HEK293 (cell line): ENCODE data around the gene ARHGEF4.

ENCODE experiments used
- CTCF ChIA-PET: fragments of 350-600 bp; formaldehyde crosslinking; extraction: SDS; loops from one replicate; lab custom pipeline; 2021; ENCODE audit warnings: antibody characterized with exemption; lab: Yijun Ruan, JAX
- POLR2A ChIA-PET: fragments of 300-600 bp; formaldehyde crosslinking; extraction: SDS; loops from one replicate; lab custom pipeline; 2020; ENCODE audit warnings: antibody characterized with exemption, inconsistent platforms; lab: Yijun Ruan, JAX
- H3K27ac ChIP-seq: fragments of 200-500 bp; sonication (Bioruptor generic); 2 replicates; pipeline ENCODE4 v1.5.1; 2014; ENCODE audit warnings: low read depth, low read length, control low read depth, inconsistent platforms; ENCODE audit errors: extremely low read depth
- H3K36me3 ChIP-seq, 2 experiments: fragments of 200-500 bp in 1 of 2; sonication (Bioruptor generic) in 1 of 2; 1 replicate in 1 of 2; 2 replicates in 1 of 2; pipeline ENCODE4 v1.5.1; 2014 to 2017; ENCODE audit warnings: inconsistent platforms in 2 of 2, low read length in 2 of 2; ENCODE audit not compliant: control insufficient read depth in 2 of 2, insufficient read depth in 1 of 2
- H3K4me1 ChIP-seq: fragments of 200-500 bp; sonication (Bioruptor generic); 2 replicates; pipeline ENCODE4 v1.5.1; 2014; ENCODE audit warnings: mild to moderate bottlenecking, low read length, inconsistent platforms; ENCODE audit not compliant: control insufficient read depth, insufficient read depth
- H3K4me3 ChIP-seq: 2 replicates; pipeline ENCODE4 v1.5.1; 2011; ENCODE audit warnings: low read depth, mild to moderate bottlenecking, control low read depth, low read length, moderate library complexity
- H3K9me3 ChIP-seq: fragments of 200-500 bp; sonication (Bioruptor generic); 2 replicates; pipeline ENCODE4 v1.5.1; 2014; ENCODE audit warnings: low read depth, low read length, inconsistent platforms; ENCODE audit not compliant: control insufficient read depth, insufficient read depth
- CTCF ChIP-seq: fragments of 450-650 bp; formaldehyde crosslinking; IDR thresholded peaks from 2 replicates; pipeline ENCODE4 v1.5.1; 2016; ENCODE audit warnings: missing biosample characterization, missing genetic modification characterization
- GLI2 ChIP-seq: fragments of 450-650 bp; formaldehyde crosslinking; IDR thresholded peaks from 2 replicates; pipeline ENCODE4; 2017; ENCODE audit warnings: missing biosample characterization, missing genetic modification characterization, low read depth, borderline replicate concordance
- IKZF3 ChIP-seq: fragments of 450-650 bp; IDR thresholded peaks from 2 replicates; pipeline ENCODE4 v1.5.0; 2018; ENCODE audit warnings: missing biosample characterization, mild to moderate bottlenecking, missing genetic modification characterization, moderate library complexity
- KLF8 ChIP-seq: fragments of 450-650 bp; formaldehyde crosslinking; IDR thresholded peaks from 2 replicates; pipeline ENCODE4 v1.5.1; 2016; ENCODE audit warnings: missing biosample characterization, missing genetic modification characterization
- OVOL3 ChIP-seq: fragments of 450-650 bp; formaldehyde crosslinking; IDR thresholded peaks from 2 replicates; pipeline ENCODE4 v1.5.1; 2016; ENCODE audit warnings: missing biosample characterization, missing genetic modification characterization
- PRDM10 ChIP-seq: fragments of 450-650 bp; formaldehyde crosslinking; IDR thresholded peaks from 2 replicates; pipeline ENCODE4 v1.5.1; 2016; ENCODE audit warnings: missing biosample characterization, missing genetic modification characterization
- SP2 ChIP-seq: fragments of 450-650 bp; formaldehyde crosslinking; IDR thresholded peaks from 2 replicates; pipeline ENCODE4 v1.5.1; 2016; ENCODE audit warnings: missing biosample characterization, missing genetic modification characterization
- ZBTB20 ChIP-seq: fragments of 450-650 bp; formaldehyde crosslinking; IDR thresholded peaks from 2 replicates; pipeline ENCODE4 v1.5.1; 2016; ENCODE audit warnings: missing biosample characterization, missing genetic modification characterization
- ZBTB44 ChIP-seq: fragments of 450-650 bp; IDR thresholded peaks from 2 replicates; pipeline ENCODE4 v1.5.1; 2018; ENCODE audit warnings: missing biosample characterization, mild to moderate bottlenecking, missing genetic modification characterization
- ZBTB48 ChIP-seq: fragments of 450-650 bp; formaldehyde crosslinking; IDR thresholded peaks from 2 replicates; pipeline ENCODE4 v1.5.1; 2016; ENCODE audit warnings: missing biosample characterization, missing genetic modification characterization
- ZBTB49 ChIP-seq: fragments of 450-650 bp; formaldehyde crosslinking; IDR thresholded peaks from 2 replicates; pipeline ENCODE4 v1.5.1; 2016; ENCODE audit warnings: missing biosample characterization, missing genetic modification characterization, low read depth
- ZBTB6 ChIP-seq: fragments of 450-650 bp; formaldehyde crosslinking; IDR thresholded peaks from 2 replicates; pipeline ENCODE4 v1.5.1; 2017; ENCODE audit warnings: missing biosample characterization, missing genetic modification characterization
- ZEB2 ChIP-seq: fragments of 450-650 bp; formaldehyde crosslinking; IDR thresholded peaks from 2 replicates; pipeline ENCODE4 v1.5.1; 2016; ENCODE audit warnings: missing biosample characterization, missing genetic modification characterization
- ZNF121 ChIP-seq: fragments of 450-650 bp; formaldehyde crosslinking; IDR thresholded peaks from 2 replicates; pipeline ENCODE4 v1.5.1; 2016; ENCODE audit warnings: missing biosample characterization, missing genetic modification characterization
- ZNF19 ChIP-seq: fragments of 450-650 bp; formaldehyde crosslinking; IDR thresholded peaks from 2 replicates; pipeline ENCODE4; 2016; ENCODE audit warnings: missing biosample characterization, missing genetic modification characterization, low read depth
- ZNF214 ChIP-seq: fragments of 450-650 bp; formaldehyde crosslinking; IDR thresholded peaks from 2 replicates; pipeline ENCODE4 v1.5.1; 2017; ENCODE audit warnings: missing biosample characterization, mild to moderate bottlenecking, missing genetic modification characterization, borderline replicate concordance
- ZNF24 ChIP-seq: fragments of 450-650 bp; formaldehyde crosslinking; IDR thresholded peaks from 2 replicates; pipeline ENCODE4 v1.5.1; 2016; ENCODE audit warnings: missing biosample characterization, missing genetic modification characterization
- ZNF692 ChIP-seq: fragments of 450-650 bp; formaldehyde crosslinking; IDR thresholded peaks from 2 replicates; pipeline ENCODE4 v1.5.1; 2016; ENCODE audit warnings: missing biosample characterization, missing genetic modification characterization

Gene ARHGEF4

GRCh38 chr2:131039101-131039440, 202.4 kb downstream of the ARHGEF4 start:
- no peak overlapping the region for H3K4me3 ChIP-seq
- TF ChIP-seq IKZF3 (tag by site-specific recombination), result no peak
- TF ChIP-seq ZEB2 (tag by site-specific recombination), result no peak
- TF ChIP-seq ZNF121 (tag by site-specific recombination), result no peak
- no peak for TF ChIP-seq PRDM10 (tag by site-specific recombination)
- no peak for TF ChIP-seq SP2
- no peak for TF ChIP-seq OVOL3 (tag by site-specific recombination)
- no peak for TF ChIP-seq ZBTB20 (tag by site-specific recombination)
- ChIA-PET CTCF (no interaction called here), POLR2A (no interaction called here)
- no peaks in the 10 kb centered on the region for H3K9me3 ChIP-seq
- H3K4me1 ChIP-seq, result no peaks in the 10 kb centered on the region; the same call in 1 of the 2 replicates
- H3K36me3 ChIP-seq, result peaks cover 0 to 11% of the 10 kb centered on the region in 2 experiments; a peak in 1 of 3 replicates
- H3K27ac ChIP-seq, result no peak overlapping the region

- H3K4me3 ChIP-seq, result no peak overlapping the region
- peaks cover 0 to 11% of the 10 kb centered on the region in 2 experiments; a peak in 1 of 3 replicates for H3K36me3 ChIP-seq
- no peaks in the 10 kb centered on the region; the same call in 1 of the 2 replicates for H3K4me1 ChIP-seq
- POLR2A ChIA-PET, result no interaction called here
- no peaks in the 10 kb centered on the region for H3K9me3 ChIP-seq
- TF ChIP-seq ZBTB6 (tag by site-specific recombination) (no peak), ZNF692 (tag by site-specific recombination) (no peak), ZNF19 (tag by site-specific recombination) (no peak), ZBTB44 (no peak), ZNF214 (tag by site-specific recombination) (no peak), KLF8 (tag by site-specific recombination) (no peak), ZBTB49 (tag by site-specific recombination) (no peak), CTCF (tag by site-specific recombination) (no peak), ZBTB48 (tag by site-specific recombination) (no peak), ZNF24 (no peak), GLI2 (tag by site-specific recombination) (no peak)
- CTCF ChIA-PET, result no interaction called here
- no peak overlapping the region for H3K27ac ChIP-seq
Observed at GRCh38 chr2:131039535-131039907, 202.8 kb downstream of the ARHGEF4 start.
